ENCODE data around the gene TSPYL2. TPM values are rescaled to one million over a fixed set of nuclear protein-coding genes. Genes with fewer than 3 reads are reported as not detected.

Gene TSPYL2
- total RNA-seq, 2 donors from 2014 or later: 16.6 to 25.1 TPM

DNA sequence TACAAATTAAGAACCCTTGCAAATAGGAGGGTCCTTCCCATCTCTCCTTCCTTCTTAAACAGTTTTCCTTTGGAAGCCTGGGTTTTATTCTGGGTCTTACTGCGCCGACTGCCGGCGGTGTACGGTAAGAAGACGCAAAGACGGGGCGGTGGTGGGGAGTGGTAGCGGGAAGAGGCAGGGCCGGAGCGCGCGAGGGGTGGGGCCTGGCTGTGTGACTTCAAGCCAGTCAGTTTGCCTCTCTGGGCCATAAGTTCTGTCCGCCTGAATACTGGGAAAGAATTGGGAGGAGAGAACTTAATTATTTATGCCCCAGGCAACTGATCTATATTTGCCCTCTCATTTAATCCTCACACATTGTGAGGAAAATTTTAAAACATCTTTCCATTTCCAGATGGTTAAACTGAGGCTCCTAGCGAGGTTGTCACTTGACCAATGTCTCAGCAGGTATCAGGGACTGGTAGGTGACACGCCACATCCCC is 11.0 kb downstream of the TSPYL2 start:
- peak overlapping the region; percentile 53 for H3K9ac ChIP-seq (ENCODE audit: extremely low read depth, low read length, poor library complexity, severe bottlenecking)
- H3K27ac ChIP-seq (ENCODE audit: low read depth, low read length): peak overlapping the region; percentile 83
- H3K4me1 ChIP-seq (ENCODE audit: control insufficient read depth, insufficient read depth, low read length): no peaks in the 10 kb centered on the region
- peak overlapping the region; percentile 88 for H3K4me3 ChIP-seq (ENCODE audit: low read length)
- peaks cover 48% of the 10 kb centered on the region for H3K9me3 Mint-ChIP-seq
- TF ChIP-seq, protein P1, sequence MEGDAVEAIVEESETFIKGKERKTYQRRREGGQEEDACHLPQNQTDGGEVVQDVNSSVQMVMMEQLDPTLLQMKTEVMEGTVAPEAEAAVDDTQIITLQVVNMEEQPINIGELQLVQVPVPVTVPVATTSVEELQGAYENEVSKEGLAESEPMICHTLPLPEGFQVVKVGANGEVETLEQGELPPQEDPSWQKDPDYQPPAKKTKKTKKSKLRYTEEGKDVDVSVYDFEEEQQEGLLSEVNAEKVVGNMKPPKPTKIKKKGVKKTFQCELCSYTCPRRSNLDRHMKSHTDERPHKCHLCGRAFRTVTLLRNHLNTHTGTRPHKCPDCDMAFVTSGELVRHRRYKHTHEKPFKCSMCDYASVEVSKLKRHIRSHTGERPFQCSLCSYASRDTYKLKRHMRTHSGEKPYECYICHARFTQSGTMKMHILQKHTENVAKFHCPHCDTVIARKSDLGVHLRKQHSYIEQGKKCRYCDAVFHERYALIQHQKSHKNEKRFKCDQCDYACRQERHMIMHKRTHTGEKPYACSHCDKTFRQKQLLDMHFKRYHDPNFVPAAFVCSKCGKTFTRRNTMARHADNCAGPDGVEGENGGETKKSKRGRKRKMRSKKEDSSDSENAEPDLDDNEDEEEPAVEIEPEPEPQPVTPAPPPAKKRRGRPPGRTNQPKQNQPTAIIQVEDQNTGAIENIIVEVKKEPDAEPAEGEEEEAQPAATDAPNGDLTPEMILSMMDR (conservative IDR thresholded peaks at IDR 0.05): peak; percentile 70
- H3K27me3 Mint-ChIP-seq (ENCODE audit: insufficient read depth): no peaks in the 10 kb centered on the region
- H3K4me3 Mint-ChIP-seq: peak overlapping the region; percentile 79
- H3K4me1 Mint-ChIP-seq: peaks cover 7% of the 10 kb centered on the region
- H3K9me3 ChIP-seq (ENCODE audit: control insufficient read depth, low read length): no peaks in the 10 kb centered on the region
- peak; percentile 88 for DNase-seq
- WGBS, 2 experiments (ENCODE audit: insufficient coverage in 1 of 2, insufficient read length in 1 of 2): 0% methylated on average over 13 of the region's 16 CpGs; no CpG with 5 or more reads in 1 of the 2 experiments
- no peaks in the 10 kb centered on the region for H3K27me3 ChIP-seq (ENCODE audit: control insufficient read depth, insufficient read depth, low read length, poor library complexity, severe bottlenecking)
- H3K36me3 ChIP-seq (ENCODE audit: control insufficient read depth, insufficient read depth, low read length): no peaks in the 10 kb centered on the region
- peak overlapping the region; percentile 97 for H3K27ac Mint-ChIP-seq
- no peaks in the 10 kb centered on the region for H3K36me3 Mint-ChIP-seq (ENCODE audit: low read depth)

DNA sequence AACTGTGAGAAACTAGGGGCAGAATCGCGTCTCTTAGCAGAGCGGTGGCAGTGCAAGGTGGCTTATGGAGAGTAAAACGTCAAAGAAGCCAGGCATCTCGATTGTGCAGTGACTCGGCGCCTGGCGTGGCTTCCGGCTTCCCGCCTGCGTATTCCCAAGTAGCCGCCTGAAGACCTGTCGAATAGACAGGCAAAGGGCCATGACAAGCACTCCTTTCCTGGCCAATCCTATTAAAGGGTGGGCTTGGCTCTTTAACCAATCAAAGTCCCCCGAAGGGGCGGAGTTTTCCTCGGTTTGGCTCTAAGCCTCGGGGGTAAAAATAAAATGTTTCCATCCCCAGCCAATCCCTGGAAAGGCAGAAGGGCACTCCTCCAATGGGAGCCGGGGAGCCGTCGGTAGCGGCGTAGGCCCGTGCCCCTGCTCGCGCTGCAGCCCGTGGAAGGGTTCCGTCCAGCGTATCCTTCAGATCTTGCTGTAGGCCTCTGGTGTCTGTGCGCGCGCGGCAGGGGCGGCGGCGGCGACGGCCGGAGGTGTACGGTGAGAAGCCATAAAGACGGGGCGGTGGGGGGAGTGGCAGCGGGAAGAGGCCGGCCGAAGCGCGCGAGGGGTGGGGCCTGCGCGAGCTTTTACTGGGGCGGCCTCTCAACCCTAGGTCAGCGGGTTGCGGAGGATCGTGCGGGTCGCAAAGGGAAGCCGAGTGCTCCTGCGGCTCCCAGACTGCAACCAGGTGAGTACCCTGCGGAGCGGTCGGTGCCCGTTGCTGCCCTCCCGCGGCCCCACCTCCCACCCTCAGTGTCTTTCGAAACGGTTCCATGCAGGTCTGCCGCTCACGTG is 11.8 kb downstream of the TSPYL2 start, which contains the start of gene KANTR:
KANTR (plus strand) TSS at position 395 of the 834 bp plus-strand sequence. CDS start 30,131 bp downstream, outside the sequence.
- no peaks in the 10 kb centered on the region for H3K4me1 ChIP-seq (ENCODE audit: control insufficient read depth, insufficient read depth, low read length)
- TF ChIP-seq, protein P1 (conservative IDR thresholded peaks at IDR 0.05): peak; percentile 27
- Mint-ChIP-seq H3K4me3 (peak within 1 kb of the TSS; percentile 79), H3K27me3 (ENCODE audit: insufficient read depth) (no peaks in the 10 kb centered on the region), H3K4me1 (peaks cover 6% of the 10 kb centered on the region), H3K9me3 (peaks cover 46% of the 10 kb centered on the region), H3K27ac (peak within 1 kb of the TSS; percentile 97), H3K36me3 (ENCODE audit: low read depth) (peaks cover 3% of the 10 kb centered on the region)
- H3K36me3 ChIP-seq (ENCODE audit: control insufficient read depth, insufficient read depth, low read length): no peaks in the 10 kb centered on the region
- no peaks in the 10 kb centered on the region for H3K9me3 ChIP-seq (ENCODE audit: control insufficient read depth, low read length)
- peak within 1 kb of the TSS; percentile 88 for H3K4me3 ChIP-seq (ENCODE audit: low read length)
- peak; percentile 95 for DNase-seq
- H3K9ac ChIP-seq (ENCODE audit: extremely low read depth, low read length, poor library complexity, severe bottlenecking): peak within 1 kb of the TSS; percentile 53
- no peaks in the 10 kb centered on the region for H3K27me3 ChIP-seq (ENCODE audit: control insufficient read depth, insufficient read depth, low read length, poor library complexity, severe bottlenecking)
- WGBS, 2 experiments (ENCODE audit: insufficient coverage in 1 of 2, insufficient read length in 1 of 2): 0% methylated on average over 62 of the region's 67 CpGs; no CpG with 5 or more reads in 1 of the 2 experiments
- peak within 1 kb of the TSS; percentile 83 for H3K27ac ChIP-seq (ENCODE audit: low read depth, low read length)

DNA sequence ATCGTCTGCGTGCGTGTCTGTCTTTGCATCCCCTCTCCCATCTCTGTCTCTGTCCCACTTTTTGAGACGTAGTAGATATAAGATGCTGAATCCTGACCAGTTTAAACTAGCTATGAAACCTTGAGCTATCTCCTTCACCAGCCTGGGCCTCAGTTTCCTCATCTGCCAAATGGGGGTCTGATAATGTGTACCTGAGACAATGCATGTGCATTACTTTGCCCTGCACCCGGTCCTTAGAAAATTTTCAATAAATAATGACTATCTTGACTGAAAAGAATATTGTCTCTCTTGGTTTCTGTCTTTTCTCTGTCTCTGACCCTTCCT is 12.4 kb downstream of the TSPYL2 start:
- H3K4me3 ChIP-seq (ENCODE audit: low read length): peak overlapping the region; percentile 88

More for the DNA sequence above, 12.4 kb downstream of the TSPYL2 start:
- H3K9me3 ChIP-seq (ENCODE audit: control insufficient read depth, low read length): no peaks in the 10 kb centered on the region
- peaks cover 6% of the 10 kb centered on the region for H3K4me1 Mint-ChIP-seq
- peaks cover 7% of the 10 kb centered on the region for H3K36me3 Mint-ChIP-seq (ENCODE audit: low read depth)
- no peaks in the 10 kb centered on the region for H3K27me3 ChIP-seq (ENCODE audit: control insufficient read depth, insufficient read depth, low read length, poor library complexity, severe bottlenecking)
- TF ChIP-seq, protein P1 (conservative IDR thresholded peaks at IDR 0.05): no peak
- no peak for DNase-seq
- H3K27ac ChIP-seq (ENCODE audit: low read depth, low read length): no peak overlapping the region
- H3K9ac ChIP-seq (ENCODE audit: extremely low read depth, low read length, poor library complexity, severe bottlenecking): peak overlapping the region; percentile 41
- H3K4me1 ChIP-seq (ENCODE audit: control insufficient read depth, insufficient read depth, low read length): no peaks in the 10 kb centered on the region
- peaks cover 45% of the 10 kb centered on the region for H3K9me3 Mint-ChIP-seq
- peak overlapping the region; percentile 92 for H3K27ac Mint-ChIP-seq
- 3% methylated on average over 4 of the region's 5 CpGs; no CpG with 5 or more reads in 1 of the 2 experiments for WGBS, 2 experiments (ENCODE audit: insufficient coverage in 1 of 2, insufficient read length in 1 of 2)
- peak overlapping the region; percentile 79 for H3K4me3 Mint-ChIP-seq
- H3K36me3 ChIP-seq (ENCODE audit: control insufficient read depth, insufficient read depth, low read length): peaks cover 1% of the 10 kb centered on the region
- no peaks in the 10 kb centered on the region for H3K27me3 Mint-ChIP-seq (ENCODE audit: insufficient read depth)
